Lung microvascular endothelial cell (primary cell): Measurements from ENCODE around the gene MAK. TPM values are rescaled to one million over a fixed set of nuclear protein-coding genes. Genes with fewer than 3 reads are reported as not detected.
A peak's percentile ranks its signal among the peaks of the same experiment; 100 is the strongest.
"Not testable (repeated sequence)": the region's sequence is repeated elsewhere in the genome, so short reads cannot be mapped to it uniquely, and the experiment has no call there.

Experiments
- DNase-seq, 2 donors: peaks; one replicate each; pipeline versions ENCODE4 v3.0.0 to v3.0.0-alpha.2; 2010; ENCODE audit warnings: low read depth in 2 of 2
- total RNA-seq: library from RNA; depleted of rRNA; stranded (reverse); fragments of >200 nt; gene quantifications from 2 replicates; pipeline ENCODE4 v1.2.1, GENCODE V29; 2014

MAK gene
- total RNA-seq, 1 donor from 2014 or later, result under 0.01 TPM

DNA sequence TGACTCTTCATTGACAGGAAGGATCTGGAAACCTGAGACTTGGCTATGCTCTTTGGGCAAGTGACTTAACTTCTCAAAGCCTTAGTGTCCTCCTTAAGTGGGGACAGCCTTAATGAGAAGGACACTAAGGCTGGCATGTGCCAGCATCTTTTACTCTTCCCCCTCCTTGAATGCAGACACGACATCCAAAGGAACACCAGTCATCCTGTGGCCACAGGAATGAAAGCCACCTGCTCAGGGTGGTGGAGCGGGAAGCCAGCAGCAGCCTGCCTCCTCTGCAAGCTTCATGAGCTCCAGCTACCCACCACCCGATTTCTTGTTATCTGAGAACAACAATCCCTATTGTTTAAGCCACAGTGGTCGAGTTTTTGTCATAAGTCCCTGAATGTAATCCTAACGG, 46.2 kb downstream of the MAK start:
- no peak for DNase-seq

GRCh38 chr6:10791673-10792072, 46.7 kb downstream of the MAK start:
- DNase-seq, result no peak

DNA sequence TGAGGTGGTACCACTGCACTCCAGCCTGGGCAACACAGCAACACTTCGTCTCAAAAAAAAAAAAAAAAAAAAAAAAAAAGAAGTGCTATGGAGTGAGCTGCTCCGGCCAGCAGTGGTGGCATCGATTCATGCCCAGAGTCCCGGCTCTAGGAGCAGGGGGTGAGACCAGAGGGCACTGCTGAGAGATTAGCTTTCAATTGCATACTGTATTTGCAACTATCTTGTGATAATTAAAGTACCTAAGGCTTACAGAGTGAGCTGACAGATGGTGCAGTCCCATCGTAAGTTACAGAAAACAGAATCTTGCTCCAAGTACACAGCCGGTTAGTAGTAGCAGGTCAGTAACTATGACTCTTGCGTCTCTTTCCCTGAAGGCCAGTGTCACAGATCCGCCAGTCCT, 59.3 kb downstream of the MAK start:
- DNase-seq, result no peak

GRCh38 chr6:10778230-10778629, 60.1 kb downstream of the MAK start:
- DNase-seq, result no peak

GRCh38 chr6:10771371-10771894, 66.9 kb downstream of the MAK start:
- no peak for DNase-seq

DNA sequence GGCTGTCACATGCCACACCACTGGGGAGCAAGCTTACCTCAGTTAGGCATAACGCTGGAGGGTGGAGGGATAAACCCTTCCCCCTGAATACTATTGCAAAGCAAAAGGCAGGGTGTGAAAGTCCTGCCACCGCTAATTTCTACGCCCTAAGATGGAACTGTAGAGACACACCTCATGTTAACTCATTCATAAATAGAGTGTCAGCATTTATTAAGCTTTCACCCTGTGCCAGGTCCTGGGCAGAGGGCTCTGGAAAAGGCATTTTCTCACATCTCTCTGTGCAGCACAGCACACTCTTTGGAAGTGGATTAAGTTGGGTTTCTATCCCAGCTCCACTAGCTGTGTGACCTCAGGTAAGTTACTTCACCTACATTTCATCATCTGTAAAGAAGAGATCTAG, 68.9 kb downstream of the MAK start:
- no peak for DNase-seq

GRCh38 chr6:10763006-10763405, 75.3 kb downstream of the MAK start:
- peak in 1 of 2 donors; percentile 84 for DNase-seq

GRCh38 chr6:10759884-10760329, 78.4 kb downstream of the MAK start:
- peak in 1 of 2 donors; percentile 83 for DNase-seq

DNA sequence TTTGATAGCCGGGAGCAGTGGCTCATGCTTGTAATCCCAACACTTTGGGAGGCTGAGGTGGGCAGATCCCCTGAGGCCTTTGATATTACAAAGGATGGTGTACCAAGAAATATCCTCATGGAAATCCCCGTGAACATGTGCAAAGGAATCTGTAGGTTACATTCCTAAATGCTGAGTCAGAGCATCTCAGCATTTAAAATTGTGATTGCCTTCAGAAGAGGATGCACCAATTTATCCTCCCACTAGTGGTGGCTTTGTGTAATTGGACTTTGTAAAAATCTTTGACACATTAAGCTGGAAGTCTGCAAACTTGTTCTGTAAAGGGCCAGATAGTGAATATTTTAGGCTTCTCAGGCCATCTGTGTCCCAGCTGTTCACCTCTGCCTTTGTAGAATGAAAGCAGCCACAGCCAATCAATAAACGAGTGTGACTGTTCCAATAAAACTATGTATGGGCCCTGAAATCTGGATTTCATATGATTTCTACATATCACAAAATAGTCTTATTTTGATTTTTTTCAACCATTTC, 79.0 kb downstream of the MAK start:
- DNase-seq, result peak; percentile 80 to 89

DNA sequence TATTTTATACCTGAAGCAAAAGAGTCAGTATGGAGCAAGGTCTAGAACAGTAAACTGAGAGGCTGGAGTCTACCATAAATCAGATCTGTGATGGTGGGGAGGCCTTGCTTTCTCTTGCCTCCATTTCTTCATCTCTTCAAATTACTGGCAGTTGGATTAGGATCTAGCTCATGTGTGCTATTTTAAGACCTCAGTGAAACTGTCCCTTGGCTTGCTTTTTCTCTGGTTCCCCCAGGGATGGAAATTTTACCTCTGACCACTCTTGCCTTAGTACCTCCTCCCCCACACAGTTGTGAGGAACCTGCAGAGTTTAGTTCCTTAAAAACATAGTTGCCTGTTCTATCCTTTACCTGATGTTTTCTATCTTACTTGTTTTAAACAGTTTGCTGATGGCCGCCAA, 82.3 kb downstream of the MAK start:
- DNase-seq, result no peak

GRCh38 chr6:10751757-10752156, 86.6 kb downstream of the MAK start:
- DNase-seq, result not testable (repeated sequence)

DNA sequence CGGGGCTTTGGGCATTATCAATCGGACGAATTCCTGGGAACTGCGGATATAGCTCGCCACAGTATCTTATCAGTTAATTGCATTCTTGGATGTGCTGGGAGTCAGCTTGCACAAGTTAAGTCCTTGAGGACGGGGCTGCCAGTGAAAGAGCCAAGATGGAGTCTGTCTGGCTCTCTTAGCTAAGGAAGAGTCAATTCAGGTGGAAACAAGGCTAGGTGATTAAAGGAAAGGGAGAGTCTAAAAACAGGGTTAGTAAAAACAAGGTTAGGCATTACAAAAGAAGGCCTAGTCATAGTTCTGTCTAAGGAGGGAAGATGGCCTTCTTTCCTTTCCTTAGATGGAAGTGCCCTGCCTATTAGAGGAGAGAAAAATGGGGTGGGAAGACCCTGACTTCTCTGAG, 87.8 kb downstream of the MAK start:
- not testable (repeated sequence) for DNase-seq

DNA sequence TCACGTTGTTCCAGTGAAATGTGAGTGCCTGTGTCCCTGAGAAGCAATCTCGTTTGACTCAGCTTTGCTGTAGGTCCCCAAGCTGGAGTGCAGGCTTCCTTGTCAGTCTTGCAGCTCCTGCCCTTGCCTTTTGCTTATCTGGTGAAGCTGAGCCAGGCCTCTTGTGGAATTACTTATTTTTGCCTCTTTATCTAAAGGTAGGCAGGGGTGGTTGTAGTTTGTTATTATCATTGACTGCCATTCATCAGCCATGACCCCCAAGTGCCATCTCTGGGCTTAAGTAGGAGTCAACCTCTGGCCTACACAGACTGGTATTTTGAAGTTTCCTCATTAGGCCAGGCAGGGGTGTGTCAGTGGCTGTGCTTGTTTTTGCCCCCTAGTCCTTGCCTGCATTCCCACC, 88.6 kb downstream of the MAK start:
- no peak for DNase-seq

GRCh38 chr6:10747251-10747972, 90.9 kb downstream of the MAK start, which contains the start of gene TMEM14B:
TSS of gene TMEM14B (plus strand) at chr6:10747805. CDS start at chr6:10749246, 1,441 bp downstream.
- DNase-seq, result peak; percentile 97 to 98

- no peak for DNase-seq
Measured at GRCh38 chr6:10746915-10747250, 91.5 kb downstream of the MAK start.

GRCh38 chr6:10745116-10745515, 93.2 kb downstream of the MAK start:
- no peak for DNase-seq

DNA sequence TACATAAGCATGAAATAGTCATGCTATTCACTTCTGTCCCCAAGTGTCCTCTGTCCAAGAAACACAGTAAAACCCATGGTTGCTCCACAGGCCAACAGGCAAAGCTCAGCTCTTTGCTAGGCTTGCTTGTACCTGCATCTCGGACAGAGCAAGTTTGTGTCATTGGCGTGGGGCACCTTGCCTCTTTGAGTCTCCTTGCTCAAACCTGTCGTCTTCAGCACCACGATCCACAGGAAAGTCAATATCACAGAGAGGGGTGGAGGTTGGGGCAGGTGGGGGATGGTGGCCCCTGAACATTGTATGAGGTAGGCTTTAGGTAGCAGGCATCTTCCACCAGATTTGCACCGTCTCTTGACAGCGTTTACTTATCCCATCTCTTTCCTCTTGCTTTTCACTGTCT, 94.8 kb downstream of the MAK start:
- no peak for DNase-seq

- DNase-seq, result no peak
Measured at GRCh38 chr6:10742251-10742650, 96.1 kb downstream of the MAK start.

GRCh38 chr6:10741643-10742042, 96.7 kb downstream of the MAK start:
- not testable (repeated sequence) for DNase-seq

GRCh38 chr6:10740061-10740460, 98.3 kb downstream of the MAK start:
- no peak for DNase-seq

GRCh38 chr6:10736731-10737130, 101.6 kb downstream of the MAK start:
- DNase-seq, result no peak

GRCh38 chr6:10733863-10734262, 104.5 kb downstream of the MAK start:
- DNase-seq, result no peak

DNA sequence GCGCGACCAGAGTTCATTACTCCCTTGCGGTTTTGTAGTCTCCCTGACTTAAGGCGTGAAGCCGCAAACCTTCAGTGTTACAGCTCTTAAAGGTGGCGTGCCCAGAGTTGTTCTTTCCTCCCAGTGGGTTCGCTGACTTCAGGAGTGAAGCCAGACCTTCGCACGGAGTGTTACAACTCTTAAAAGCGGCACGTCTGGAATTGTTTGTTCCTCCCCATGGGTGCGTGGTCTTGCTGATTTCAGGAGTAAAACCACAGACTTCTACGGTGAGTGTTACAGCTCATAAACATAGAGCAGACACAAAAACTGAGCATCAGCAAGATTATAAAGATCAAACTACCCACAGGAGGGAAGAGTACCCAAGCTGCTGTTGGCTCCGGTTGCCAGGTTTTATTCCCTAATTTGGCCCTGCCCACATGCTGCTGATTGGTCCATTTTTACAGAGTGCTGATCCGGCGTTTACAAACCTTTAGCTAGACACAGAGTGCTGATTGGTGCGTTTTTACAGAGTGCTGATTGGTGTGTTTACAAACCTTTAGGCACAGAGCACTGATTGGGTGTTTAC, 105.1 kb downstream of the MAK start:
- DNase-seq, result no peak
